H9 (cell line): ENCODE results near the gene CLEC20A. TPM values are rescaled to one million over a fixed set of nuclear protein-coding genes. Genes with fewer than 3 reads are reported as not detected.

Experiments
- DNase-seq: peaks from one replicate; pipeline ENCODE4 v3.0.0-alpha.2; 2017
- H2AFZ ChIP-seq: one replicate; pipeline ENCODE4 v1.6.1; 2013; ENCODE audit warnings: mild to moderate bottlenecking, low read length, control low read depth, moderate library complexity
- H2AK5ac ChIP-seq: 2 replicates; pipeline ENCODE4 v1.6.1; 2013; ENCODE audit warnings: low read length, control low read depth, mixed read lengths; ENCODE audit not compliant: insufficient read length
- H2BK120ac ChIP-seq: one replicate; pipeline ENCODE4 v1.6.1; 2013; ENCODE audit warnings: low read depth, mild to moderate bottlenecking, low read length, control low read depth, inconsistent platforms; ENCODE audit not compliant: poor library complexity, severe bottlenecking
- H2BK12ac ChIP-seq: 2 replicates; pipeline ENCODE4 v1.6.1; 2013; ENCODE audit warnings: low read length, control low read depth, mixed read lengths, low read depth; ENCODE audit not compliant: insufficient read length
- H2BK15ac ChIP-seq: 2 replicates; pipeline ENCODE4 v1.6.1; 2013; ENCODE audit warnings: low read depth, low read length, control low read depth
- H2BK20ac ChIP-seq: one replicate; pipeline ENCODE4 v1.6.1; 2013; ENCODE audit warnings: low read depth, mild to moderate bottlenecking, low read length, control low read depth, inconsistent platforms; ENCODE audit not compliant: poor library complexity, severe bottlenecking
- H2BK5ac ChIP-seq: 2 replicates; pipeline ENCODE4 v1.6.1; 2013; ENCODE audit warnings: low read length, control low read depth, mixed read lengths; ENCODE audit not compliant: insufficient read length
- H3K14ac ChIP-seq: 2 replicates; pipeline ENCODE4 v1.6.1; 2013; ENCODE audit warnings: low read length, control low read depth; ENCODE audit not compliant: insufficient read depth
- H3K18ac ChIP-seq: 2 replicates; pipeline ENCODE4 v1.6.1; 2013; ENCODE audit warnings: low read depth, mild to moderate bottlenecking, mixed read lengths, low read length, control low read depth; ENCODE audit not compliant: insufficient read length
- H3K23ac ChIP-seq: 2 replicates; pipeline ENCODE4 v1.6.1; 2013; ENCODE audit warnings: low read length, control low read depth, mixed read lengths, low read depth; ENCODE audit not compliant: insufficient read length
- H3K23me2 ChIP-seq: 2 replicates; pipeline ENCODE4 v1.6.1; 2013; ENCODE audit warnings: low read depth, mild to moderate bottlenecking, mixed read lengths, low read length, control low read depth; ENCODE audit not compliant: insufficient read length, poor library complexity, severe bottlenecking
- H3K27ac ChIP-seq: 2 replicates; pipeline ENCODE4 v1.5.1; 2013; ENCODE audit warnings: low read length, control low read depth, mixed read lengths, low read depth; ENCODE audit not compliant: insufficient read length
- H3K27me3 ChIP-seq: 2 replicates; pipeline ENCODE4 v1.6.1; 2013; ENCODE audit warnings: low read length, control low read depth, inconsistent platforms; ENCODE audit not compliant: insufficient read depth
- H3K4ac ChIP-seq: 2 replicates; pipeline ENCODE4 v1.6.1; 2013; ENCODE audit warnings: low read depth, mild to moderate bottlenecking, control low read depth, inconsistent platforms, low read length, moderate library complexity
- H3K4me1 ChIP-seq: 2 replicates; pipeline ENCODE4 v1.6.1; 2013; ENCODE audit warnings: low read length, control low read depth, inconsistent platforms; ENCODE audit not compliant: insufficient read depth
- H3K4me2 ChIP-seq: 2 replicates; pipeline ENCODE4 v1.6.1; 2013; ENCODE audit warnings: low read length, control low read depth, mixed read lengths; ENCODE audit not compliant: insufficient read length, insufficient read depth
- H3K56ac ChIP-seq: 2 replicates; pipeline ENCODE4 v1.6.1; 2013; ENCODE audit warnings: low read depth, mild to moderate bottlenecking, mixed read lengths, low read length, control low read depth; ENCODE audit not compliant: insufficient read length
- H3K79me1 ChIP-seq: 2 replicates; pipeline ENCODE4 v1.6.1; 2013; ENCODE audit warnings: low read depth, mild to moderate bottlenecking, moderate library complexity, low read length, control low read depth, inconsistent platforms; ENCODE audit not compliant: insufficient read depth, poor library complexity, severe bottlenecking
- H3K79me2 ChIP-seq: 2 replicates; pipeline ENCODE4 v1.6.1; 2013; ENCODE audit warnings: low read length, control low read depth, inconsistent platforms; ENCODE audit not compliant: insufficient read depth
- H3K9ac ChIP-seq: 2 replicates; pipeline ENCODE4 v1.6.1; 2013; ENCODE audit warnings: low read length, control low read depth, mixed read lengths; ENCODE audit not compliant: insufficient read length; ENCODE audit errors: extremely low read depth
- H3K9me3 ChIP-seq: one replicate; pipeline ENCODE4 v1.6.1; 2013; ENCODE audit warnings: low read depth, low read length, inconsistent platforms; ENCODE audit not compliant: control insufficient read depth
- H3T11ph ChIP-seq: one replicate; pipeline ENCODE4 v1.6.1; 2013; ENCODE audit warnings: mild to moderate bottlenecking, low read length, control low read depth, inconsistent platforms
- H4K20me1 ChIP-seq: one replicate; pipeline ENCODE4 v1.6.1; 2013; ENCODE audit not compliant: control insufficient read depth, insufficient read length, insufficient read depth
- H4K5ac ChIP-seq: 2 replicates; pipeline ENCODE4 v1.6.1; 2013; ENCODE audit warnings: low read depth, mild to moderate bottlenecking, mixed read lengths, low read length, control low read depth; ENCODE audit not compliant: insufficient read length
- H4K8ac ChIP-seq: replicated peaks from 2 replicates; pipeline ENCODE4 v1.6.1; 2013; ENCODE audit warnings: low read length, control low read depth, mixed read lengths, low read depth; ENCODE audit not compliant: insufficient read length
- H4K91ac ChIP-seq: 2 replicates; pipeline ENCODE4 v1.6.1; 2013; ENCODE audit warnings: low read depth, mild to moderate bottlenecking, moderate library complexity, mixed read lengths, low read length, control low read depth; ENCODE audit not compliant: insufficient read length
- H3K27ac Mint-ChIP-seq, 3 experiments: 2 replicates in 2 of 3; 3 replicates in 1 of 3; pipeline ENCODE4 v1.8.0; 2020 to 2021; ENCODE audit warnings: mixed read lengths in 3 of 3, mild to moderate bottlenecking in 1 of 3, moderate library complexity in 1 of 3
- H3K27me3 Mint-ChIP-seq: 2 replicates; pipeline ENCODE4 v1.8.0; 2021; ENCODE audit warnings: low read depth, mild to moderate bottlenecking, moderate library complexity, mixed read lengths
- H3K36me3 Mint-ChIP-seq, 3 experiments: 2 replicates in 2 of 3; 3 replicates in 1 of 3; pipeline ENCODE4 v1.8.0; 2020 to 2021; ENCODE audit warnings: low read depth in 3 of 3, mixed read lengths in 3 of 3; ENCODE audit not compliant: insufficient read depth in 1 of 3
- H3K4me1 Mint-ChIP-seq, 2 experiments: 2 replicates each; pipeline ENCODE4 v1.8.0; 2020; ENCODE audit warnings: mixed read lengths in 2 of 2
- H3K4me3 Mint-ChIP-seq, 2 experiments: 2 replicates in 1 of 2; 3 replicates in 1 of 2; pipeline ENCODE4 v1.8.0; 2020 to 2021; ENCODE audit warnings: mild to moderate bottlenecking in 2 of 2, mixed read lengths in 2 of 2, moderate library complexity in 1 of 2
- H3K9me3 Mint-ChIP-seq, 2 experiments: 2 replicates in 1 of 2; 3 replicates in 1 of 2; pipeline ENCODE4 v1.8.0; 2020; ENCODE audit warnings: mild to moderate bottlenecking in 2 of 2, mixed read lengths in 2 of 2, moderate library complexity in 1 of 2
- total RNA-seq: library from RNA; stranded (reverse); gene quantifications from 2 replicates; pipeline ENCODE4 v1.2.1, GENCODE V29; 2021
- TF ChIP-seq, protein P1 (sequence below): fragments of 200-600 bp; sonication (generic); conservative IDR thresholded peaks from 3 replicates; pipeline ENCODE4 v1.8.0; 2021; ENCODE audit warnings: antibody characterized with exemption, mild to moderate bottlenecking

The CLEC20A gene
- total RNA-seq, 1 experiment from 2014 or later: not detected

DNA sequence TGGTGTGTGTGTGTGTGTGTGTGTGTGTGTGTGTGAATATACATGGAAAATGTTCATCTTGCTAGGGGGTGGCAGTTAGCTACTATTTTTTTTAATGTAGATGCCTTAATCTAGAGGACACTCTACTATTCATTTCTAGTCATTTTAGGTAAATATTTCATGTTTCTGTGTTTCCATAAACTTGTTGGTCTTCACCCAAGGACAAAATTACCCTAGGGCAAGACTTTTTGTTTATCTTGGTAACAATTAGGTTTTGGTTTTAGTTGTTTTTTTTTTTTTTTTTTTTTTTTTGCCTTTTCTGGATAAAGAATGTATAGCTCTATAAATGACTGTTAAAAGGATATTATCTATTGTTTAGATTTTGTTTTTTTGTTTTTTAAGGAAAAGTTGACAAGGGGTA is 32.2 kb downstream of the CLEC20A start:
- Histone ChIP-seq H3K18ac (no peak overlapping the region), H3K4me2 (no peak overlapping the region), H2AFZ (no peak overlapping the region), H2BK15ac (no peak overlapping the region), H4K8ac (no peak overlapping the region), H3K9ac (no peak overlapping the region), H2BK20ac (no peak overlapping the region), H2AK5ac (no peak overlapping the region), H3K4ac (no peak overlapping the region), H3K4me1 (no peaks in the 10 kb centered on the region), H3K23ac (no peak overlapping the region), H4K91ac (no peak overlapping the region), H3K14ac (no peak overlapping the region), H3K79me2 (no peaks in the 10 kb centered on the region), H4K20me1 (no peaks in the 10 kb centered on the region), H2BK120ac (no peak overlapping the region), H2BK12ac (no peak overlapping the region), H4K5ac (no peak overlapping the region), H3K23me2 (no peaks in the 10 kb centered on the region), H2BK5ac (no peak overlapping the region), H3T11ph (no peak overlapping the region), H3K27ac (no peak overlapping the region), H3K27me3 (no peaks in the 10 kb centered on the region), H3K79me1 (no peaks in the 10 kb centered on the region), H3K9me3 (no peaks in the 10 kb centered on the region), H3K56ac (no peak overlapping the region)
- Mint-ChIP-seq H3K36me3 (peaks cover 13 to 28% (median 21%) of the 10 kb centered on the region in 3 experiments; a peak in 6 of 7 replicates), H3K27ac (no peak overlapping the region), H3K4me1 (peaks cover 6% of the 10 kb centered on the region in 2 experiments; a peak in 3 of 4 replicates), H3K9me3 (no peaks in the 10 kb centered on the region), H3K27me3 (no peaks in the 10 kb centered on the region), H3K4me3 (no peak overlapping the region)
- no peak for DNase-seq
- TF ChIP-seq, protein P1, sequence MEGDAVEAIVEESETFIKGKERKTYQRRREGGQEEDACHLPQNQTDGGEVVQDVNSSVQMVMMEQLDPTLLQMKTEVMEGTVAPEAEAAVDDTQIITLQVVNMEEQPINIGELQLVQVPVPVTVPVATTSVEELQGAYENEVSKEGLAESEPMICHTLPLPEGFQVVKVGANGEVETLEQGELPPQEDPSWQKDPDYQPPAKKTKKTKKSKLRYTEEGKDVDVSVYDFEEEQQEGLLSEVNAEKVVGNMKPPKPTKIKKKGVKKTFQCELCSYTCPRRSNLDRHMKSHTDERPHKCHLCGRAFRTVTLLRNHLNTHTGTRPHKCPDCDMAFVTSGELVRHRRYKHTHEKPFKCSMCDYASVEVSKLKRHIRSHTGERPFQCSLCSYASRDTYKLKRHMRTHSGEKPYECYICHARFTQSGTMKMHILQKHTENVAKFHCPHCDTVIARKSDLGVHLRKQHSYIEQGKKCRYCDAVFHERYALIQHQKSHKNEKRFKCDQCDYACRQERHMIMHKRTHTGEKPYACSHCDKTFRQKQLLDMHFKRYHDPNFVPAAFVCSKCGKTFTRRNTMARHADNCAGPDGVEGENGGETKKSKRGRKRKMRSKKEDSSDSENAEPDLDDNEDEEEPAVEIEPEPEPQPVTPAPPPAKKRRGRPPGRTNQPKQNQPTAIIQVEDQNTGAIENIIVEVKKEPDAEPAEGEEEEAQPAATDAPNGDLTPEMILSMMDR: no peak
